Measurements from ENCODE around the gene ACTN2.

Gene ACTN2

GRCh38 chr1:236800623-236801022 lies 114.3 kb downstream of the ACTN2 start:
- no peak overlapping the region for H3K4me3 ChIP-seq (ENCODE audit: control insufficient read depth, low read depth, low read length)
- no peak for DNase-seq (ENCODE audit: low read depth)
- no peak for TF ChIP-seq CTCF (conservative IDR thresholded peaks at IDR 0.05; ENCODE audit: control insufficient read depth, insufficient read depth, low read depth, low read length)

- no peak for TF ChIP-seq CTCF (conservative IDR thresholded peaks at IDR 0.05; ENCODE audit: control insufficient read depth, insufficient read depth, low read depth, low read length)
- H3K4me3 ChIP-seq (ENCODE audit: control insufficient read depth, low read depth, low read length) = no peak overlapping the region
Observed at GRCh38 chr1:236802264-236802663, 116.0 kb downstream of the ACTN2 start.

GRCh38 chr1:236806634-236807033 lies 120.3 kb downstream of the ACTN2 start:
- no peak for DNase-seq (ENCODE audit: low read depth)
- TF ChIP-seq CTCF (conservative IDR thresholded peaks at IDR 0.05; ENCODE audit: control insufficient read depth, insufficient read depth, low read depth, low read length) = no peak
- H3K4me3 ChIP-seq (ENCODE audit: control insufficient read depth, low read depth, low read length) = no peak overlapping the region

More at GRCh38 chr1:236802264-236802663, 116.0 kb downstream of the ACTN2 start:
- no peak for DNase-seq (ENCODE audit: low read depth)

- no peak for TF ChIP-seq CTCF (conservative IDR thresholded peaks at IDR 0.05; ENCODE audit: control insufficient read depth, insufficient read depth, low read depth, low read length)
- no peak overlapping the region for H3K4me3 ChIP-seq (ENCODE audit: control insufficient read depth, low read depth, low read length)
- DNase-seq (ENCODE audit: low read depth) = no peak
Observed at GRCh38 chr1:236808005-236808404, 121.7 kb downstream of the ACTN2 start.

- no peak for TF ChIP-seq CTCF (conservative IDR thresholded peaks at IDR 0.05; ENCODE audit: control insufficient read depth, insufficient read depth, low read depth, low read length)
- peak; percentile 14 for DNase-seq (ENCODE audit: low read depth)
- no peak overlapping the region for H3K4me3 ChIP-seq (ENCODE audit: control insufficient read depth, low read depth, low read length)
Observed at GRCh38 chr1:236808564-236809130, 122.3 kb downstream of the ACTN2 start.

GRCh38 chr1:236809148-236809547 lies 122.8 kb downstream of the ACTN2 start:
- H3K4me3 ChIP-seq (ENCODE audit: control insufficient read depth, low read depth, low read length) = no peak overlapping the region
- no peak for TF ChIP-seq CTCF (conservative IDR thresholded peaks at IDR 0.05; ENCODE audit: control insufficient read depth, insufficient read depth, low read depth, low read length)
- no peak for DNase-seq (ENCODE audit: low read depth)

GRCh38 chr1:236810018-236810417 lies 123.7 kb downstream of the ACTN2 start:
- H3K4me3 ChIP-seq (ENCODE audit: control insufficient read depth, low read depth, low read length) = no peak overlapping the region
- no peak for TF ChIP-seq CTCF (conservative IDR thresholded peaks at IDR 0.05; ENCODE audit: control insufficient read depth, insufficient read depth, low read depth, low read length)
- DNase-seq (ENCODE audit: low read depth) = no peak
